Activated naive CD8-positive, alpha-beta T cell (primary cell): Measurements from ENCODE around the gene LRRC4C.

Experiments
- H3K27ac Mint-ChIP-seq: one replicate; pipeline ENCODE4 v1.8.0; 2021; ENCODE audit warnings: mixed read lengths
- H3K27me3 Mint-ChIP-seq: one replicate; pipeline ENCODE4 v1.8.0; 2021; ENCODE audit warnings: mixed read lengths
- H3K36me3 Mint-ChIP-seq: one replicate; pipeline ENCODE4 v1.8.0; 2021; ENCODE audit warnings: mixed read lengths
- H3K4me1 Mint-ChIP-seq: one replicate; pipeline ENCODE4 v1.8.0; 2021; ENCODE audit warnings: low read depth, mixed read lengths
- H3K4me3 Mint-ChIP-seq: one replicate; pipeline ENCODE4 v1.8.0; 2021; ENCODE audit warnings: mild to moderate bottlenecking, mixed read lengths
- H3K9me3 Mint-ChIP-seq: one replicate; pipeline ENCODE4 v1.8.0; 2021; ENCODE audit warnings: low read depth, mixed read lengths

The LRRC4C gene

DNA sequence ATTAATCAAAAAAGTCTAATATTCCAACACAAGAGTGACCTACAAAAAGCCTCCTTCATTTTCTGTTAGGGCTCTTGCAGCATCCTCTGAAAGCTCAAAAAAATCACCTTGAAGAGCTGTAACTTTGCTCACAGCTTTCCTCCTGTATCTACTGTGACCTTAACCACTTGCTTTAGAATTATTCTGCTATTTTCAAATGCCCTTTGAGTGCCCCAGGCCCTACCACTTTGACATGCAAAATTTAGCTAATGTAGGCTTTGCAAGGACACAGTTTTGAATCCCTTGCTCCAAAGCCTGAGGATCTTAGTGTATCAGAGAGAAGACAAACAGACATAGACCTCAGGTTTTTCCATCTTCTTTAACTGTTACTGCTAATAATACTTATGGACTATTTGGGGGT is 253.1 kb downstream of the LRRC4C start:
- Mint-ChIP-seq H3K4me3 (no peak overlapping the region), H3K36me3 (no peaks in the 10 kb centered on the region), H3K27ac (no peak overlapping the region), H3K4me1 (no peaks in the 10 kb centered on the region), H3K9me3 (peaks cover 18% of the 10 kb centered on the region), H3K27me3 (no peaks in the 10 kb centered on the region)

DNA sequence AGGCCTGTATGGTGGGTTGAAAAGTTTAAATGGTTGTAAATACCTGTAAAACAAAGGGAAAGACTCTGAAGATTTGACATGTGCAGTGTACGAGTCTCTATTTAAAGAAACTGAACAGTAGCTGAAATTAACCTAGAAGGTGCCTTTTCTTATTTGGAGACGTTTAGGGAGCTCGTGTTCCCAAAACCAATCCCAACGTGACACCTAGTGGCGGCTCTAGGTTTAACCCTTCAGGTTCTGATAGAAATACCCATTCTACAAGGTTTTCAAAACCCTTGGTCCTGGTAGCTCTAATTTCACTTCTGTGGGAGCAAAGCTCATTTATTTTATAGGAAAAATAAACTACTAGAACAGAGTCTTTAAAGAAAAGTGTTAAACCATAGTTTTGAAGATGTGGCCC is 258.3 kb downstream of the LRRC4C start:
- Mint-ChIP-seq H3K4me3 (no peak overlapping the region), H3K27me3 (no peaks in the 10 kb centered on the region), H3K36me3 (no peaks in the 10 kb centered on the region), H3K27ac (no peak overlapping the region), H3K9me3 (peaks cover 15% of the 10 kb centered on the region), H3K4me1 (no peaks in the 10 kb centered on the region)

DNA sequence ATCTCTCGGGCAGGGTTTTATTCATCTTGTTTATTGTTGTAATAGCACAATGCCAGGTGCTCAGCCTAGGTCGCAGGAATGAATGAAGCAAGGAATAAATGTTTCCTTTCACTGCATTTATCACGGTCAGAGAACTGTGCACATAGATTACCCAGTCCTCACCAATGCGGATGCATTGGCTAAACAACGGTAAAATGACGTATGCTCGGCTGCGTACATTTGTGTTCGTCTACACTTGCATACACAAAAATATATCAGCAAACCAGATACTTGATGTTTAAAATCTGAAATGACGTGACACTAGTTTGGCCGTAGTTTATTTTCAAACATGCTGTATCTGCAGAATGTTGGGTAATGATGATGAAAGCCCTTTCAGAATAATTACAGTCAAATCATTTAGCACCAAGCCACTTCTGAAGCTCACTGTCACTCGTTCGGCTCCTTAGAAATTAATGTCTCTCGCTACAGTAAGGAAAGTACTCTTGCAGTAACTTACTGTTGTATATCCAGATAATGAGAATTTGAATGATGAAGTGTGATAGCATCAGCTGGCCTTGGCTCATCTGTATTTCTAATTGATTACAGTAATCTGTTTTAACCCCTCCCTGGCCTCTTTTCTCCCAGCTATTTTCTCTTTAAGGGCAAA is 268.9 kb downstream of the LRRC4C start:
- no peaks in the 10 kb centered on the region for H3K4me1 Mint-ChIP-seq
- no peak overlapping the region for H3K4me3 Mint-ChIP-seq
- no peaks in the 10 kb centered on the region for H3K27me3 Mint-ChIP-seq
- H3K9me3 Mint-ChIP-seq, result peaks cover 23% of the 10 kb centered on the region
- H3K27ac Mint-ChIP-seq, result no peak overlapping the region
- H3K36me3 Mint-ChIP-seq, result no peaks in the 10 kb centered on the region

GRCh38 chr11:41189701-41190436 is 269.6 kb downstream of the LRRC4C start:
- Mint-ChIP-seq H3K9me3 (peaks cover 23% of the 10 kb centered on the region), H3K27me3 (no peaks in the 10 kb centered on the region), H3K27ac (no peak overlapping the region), H3K4me3 (no peak overlapping the region), H3K4me1 (no peaks in the 10 kb centered on the region), H3K36me3 (no peaks in the 10 kb centered on the region)

DNA sequence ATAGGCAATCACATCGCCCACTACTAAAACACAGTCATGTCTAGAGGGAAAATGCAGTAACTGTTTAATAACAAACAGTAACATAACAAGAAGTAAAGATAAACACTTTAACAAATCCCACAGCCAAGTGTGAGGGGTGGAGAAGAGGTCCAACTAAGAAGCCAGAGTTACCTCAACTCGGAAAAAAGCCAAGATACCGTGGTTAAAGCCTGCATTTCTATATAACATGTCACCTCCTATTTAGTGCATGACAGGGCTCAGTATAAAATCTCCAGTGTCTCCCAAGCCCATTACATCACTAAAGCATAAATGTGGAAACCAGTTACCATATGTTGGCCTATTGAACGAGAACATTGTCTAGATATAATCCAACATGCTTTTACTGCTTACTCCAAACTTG is 281.7 kb downstream of the LRRC4C start:
- H3K36me3 Mint-ChIP-seq, result no peaks in the 10 kb centered on the region
- no peaks in the 10 kb centered on the region for H3K27me3 Mint-ChIP-seq
- H3K4me1 Mint-ChIP-seq, result no peaks in the 10 kb centered on the region
- no peak overlapping the region for H3K27ac Mint-ChIP-seq
- H3K4me3 Mint-ChIP-seq, result no peak overlapping the region
- peaks cover 19% of the 10 kb centered on the region for H3K9me3 Mint-ChIP-seq

DNA sequence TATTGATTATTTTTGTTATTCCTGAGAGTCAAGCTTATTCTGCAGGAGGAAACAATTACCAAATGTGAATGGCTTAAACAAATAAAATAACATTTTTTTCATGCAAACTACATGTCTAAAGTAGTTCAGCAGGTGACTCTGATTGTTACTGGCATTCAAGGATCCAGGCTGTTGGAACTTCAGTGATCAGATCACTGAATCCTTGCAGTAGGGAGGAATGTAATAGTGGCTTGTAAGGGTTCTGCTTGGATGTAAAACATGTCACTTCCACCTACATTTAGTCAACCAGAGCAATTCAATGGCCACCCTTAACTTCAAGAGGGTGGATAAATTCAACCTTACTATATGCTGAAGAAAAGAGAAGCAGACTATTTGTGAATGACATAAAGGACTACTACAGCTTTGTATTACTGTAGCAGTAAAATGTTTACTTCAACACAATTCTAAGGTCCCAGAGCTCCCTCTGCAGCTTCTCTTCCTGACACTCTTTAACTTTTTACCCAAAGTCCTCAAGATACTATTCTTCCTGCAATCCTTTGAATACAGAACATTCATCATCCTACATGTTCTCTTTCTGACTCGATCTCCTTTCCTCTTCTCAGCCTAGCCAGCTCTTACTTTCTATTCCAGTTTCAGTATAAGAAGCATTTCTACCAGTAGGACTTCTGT is 284.0 kb downstream of the LRRC4C start:
- no peak overlapping the region for H3K4me3 Mint-ChIP-seq
- H3K9me3 Mint-ChIP-seq, result peaks cover 27% of the 10 kb centered on the region
- H3K4me1 Mint-ChIP-seq, result no peaks in the 10 kb centered on the region
- no peaks in the 10 kb centered on the region for H3K27me3 Mint-ChIP-seq
- no peaks in the 10 kb centered on the region for H3K36me3 Mint-ChIP-seq
- H3K27ac Mint-ChIP-seq, result no peak overlapping the region

- Mint-ChIP-seq H3K36me3 (no peaks in the 10 kb centered on the region), H3K4me3 (no peak overlapping the region), H3K9me3 (peaks cover 6% of the 10 kb centered on the region), H3K27me3 (no peaks in the 10 kb centered on the region), H3K27ac (no peak overlapping the region), H3K4me1 (no peaks in the 10 kb centered on the region)
These were observed 313.1 kb downstream of the LRRC4C start for GRCh38 chr11:41146326-41146725.

- no peak overlapping the region for H3K27ac Mint-ChIP-seq
- H3K9me3 Mint-ChIP-seq, result peaks cover 6% of the 10 kb centered on the region
- H3K4me3 Mint-ChIP-seq, result no peak overlapping the region
- no peaks in the 10 kb centered on the region for H3K4me1 Mint-ChIP-seq
- H3K36me3 Mint-ChIP-seq, result no peaks in the 10 kb centered on the region
- no peaks in the 10 kb centered on the region for H3K27me3 Mint-ChIP-seq
These were observed 314.0 kb downstream of the LRRC4C start for GRCh38 chr11:41145420-41145819.

- Mint-ChIP-seq H3K36me3 (no peaks in the 10 kb centered on the region), H3K27ac (no peak overlapping the region), H3K9me3 (peaks cover 7% of the 10 kb centered on the region), H3K4me3 (no peak overlapping the region), H3K4me1 (no peaks in the 10 kb centered on the region), H3K27me3 (no peaks in the 10 kb centered on the region)
These were observed 324.5 kb downstream of the LRRC4C start for GRCh38 chr11:41134971-41135370.

DNA sequence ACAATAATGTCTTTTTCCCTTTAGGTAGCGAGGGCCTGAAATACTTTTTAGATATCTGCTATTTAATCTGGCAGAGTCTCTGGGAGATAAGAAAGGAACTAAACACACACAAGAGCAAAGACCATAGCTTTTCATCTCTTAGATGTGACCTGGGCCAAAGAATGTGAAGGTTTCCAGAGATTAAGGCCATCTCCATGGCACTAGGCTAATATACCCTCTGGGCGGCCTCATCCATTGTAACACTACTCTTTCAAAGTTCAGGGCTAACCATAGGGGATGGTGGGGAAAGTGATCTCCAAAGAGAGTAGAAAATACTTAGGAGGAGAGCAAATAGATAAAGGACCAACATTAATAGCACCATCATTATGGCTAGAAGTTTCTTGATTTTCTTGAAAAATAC is 326.4 kb downstream of the LRRC4C start:
- Mint-ChIP-seq H3K27ac (no peak overlapping the region), H3K36me3 (no peaks in the 10 kb centered on the region), H3K4me3 (no peak overlapping the region), H3K4me1 (no peaks in the 10 kb centered on the region), H3K9me3 (peaks cover 8% of the 10 kb centered on the region), H3K27me3 (no peaks in the 10 kb centered on the region)

- H3K9me3 Mint-ChIP-seq, result peaks cover 11% of the 10 kb centered on the region
- H3K27me3 Mint-ChIP-seq, result no peaks in the 10 kb centered on the region
- no peak overlapping the region for H3K4me3 Mint-ChIP-seq
- H3K4me1 Mint-ChIP-seq, result no peaks in the 10 kb centered on the region
- H3K36me3 Mint-ChIP-seq, result no peaks in the 10 kb centered on the region
- H3K27ac Mint-ChIP-seq, result no peak overlapping the region
These were observed 337.9 kb downstream of the LRRC4C start for GRCh38 chr11:41121600-41121999.

- no peaks in the 10 kb centered on the region for H3K27me3 Mint-ChIP-seq
- no peak overlapping the region for H3K4me3 Mint-ChIP-seq
- H3K4me1 Mint-ChIP-seq, result no peaks in the 10 kb centered on the region
- H3K27ac Mint-ChIP-seq, result no peak overlapping the region
- H3K9me3 Mint-ChIP-seq, result peaks cover 19% of the 10 kb centered on the region
- no peaks in the 10 kb centered on the region for H3K36me3 Mint-ChIP-seq
These were observed 340.0 kb downstream of the LRRC4C start for GRCh38 chr11:41119484-41119883.

- Mint-ChIP-seq H3K27ac (no peak overlapping the region), H3K9me3 (peaks cover 23% of the 10 kb centered on the region), H3K4me3 (no peak overlapping the region), H3K27me3 (no peaks in the 10 kb centered on the region), H3K36me3 (no peaks in the 10 kb centered on the region), H3K4me1 (no peaks in the 10 kb centered on the region)
These were observed 340.9 kb downstream of the LRRC4C start for GRCh38 chr11:41118521-41118920.

DNA sequence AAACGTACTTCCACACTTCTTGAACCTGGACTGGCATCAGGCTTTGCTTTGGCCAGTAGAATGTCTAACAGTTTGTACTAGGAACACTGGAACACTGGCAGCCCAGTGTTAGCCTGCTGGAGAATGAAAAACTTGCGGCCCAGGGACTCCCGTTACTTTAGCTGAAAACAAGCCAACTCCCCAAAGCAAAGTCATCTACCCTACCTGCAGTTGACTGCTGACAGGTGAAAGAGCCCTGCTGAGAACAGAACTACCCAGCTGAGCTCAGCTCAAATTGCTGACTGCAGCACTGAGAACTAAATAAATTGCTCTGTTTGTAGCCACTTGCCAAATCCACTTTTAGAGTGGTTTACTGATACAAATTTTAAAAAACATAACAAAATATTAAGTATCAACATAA is 342.5 kb downstream of the LRRC4C start:
- Mint-ChIP-seq H3K9me3 (peaks cover 27% of the 10 kb centered on the region), H3K4me1 (no peaks in the 10 kb centered on the region), H3K36me3 (no peaks in the 10 kb centered on the region), H3K27me3 (no peaks in the 10 kb centered on the region), H3K27ac (no peak overlapping the region), H3K4me3 (no peak overlapping the region)

DNA sequence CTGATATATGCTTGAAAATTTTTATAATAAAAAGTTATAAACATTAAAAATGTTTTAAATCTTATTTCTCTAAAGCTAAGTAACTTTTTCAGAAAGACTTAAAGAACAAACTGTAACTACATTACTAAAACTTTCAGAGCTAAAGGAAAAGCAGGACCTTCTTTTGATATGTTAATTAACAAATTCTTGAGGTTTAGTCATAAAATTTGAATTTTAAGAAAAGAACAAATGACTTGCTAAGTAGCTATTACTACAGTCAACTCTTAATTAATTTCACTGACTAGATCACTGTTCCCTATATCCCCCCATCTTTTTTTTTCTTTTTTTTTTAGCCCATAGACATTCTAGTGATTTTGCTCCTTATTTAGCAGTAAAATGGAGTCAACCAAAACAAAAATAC is 344.4 kb downstream of the LRRC4C start:
- H3K27me3 Mint-ChIP-seq, result no peaks in the 10 kb centered on the region
- H3K9me3 Mint-ChIP-seq, result peaks cover 22% of the 10 kb centered on the region
- H3K27ac Mint-ChIP-seq, result no peak overlapping the region
- H3K4me3 Mint-ChIP-seq, result no peak overlapping the region
- no peaks in the 10 kb centered on the region for H3K4me1 Mint-ChIP-seq
- H3K36me3 Mint-ChIP-seq, result no peaks in the 10 kb centered on the region
